ENCODE measurements around the gene CYYR1.

Gene CYYR1

GRCh38 chr21:26490771-26491170 is 82.3 kb downstream of the CYYR1 start:
- TF ChIP-seq CTCF (IDR thresholded peaks at IDR 0.05) = no peak

DNA sequence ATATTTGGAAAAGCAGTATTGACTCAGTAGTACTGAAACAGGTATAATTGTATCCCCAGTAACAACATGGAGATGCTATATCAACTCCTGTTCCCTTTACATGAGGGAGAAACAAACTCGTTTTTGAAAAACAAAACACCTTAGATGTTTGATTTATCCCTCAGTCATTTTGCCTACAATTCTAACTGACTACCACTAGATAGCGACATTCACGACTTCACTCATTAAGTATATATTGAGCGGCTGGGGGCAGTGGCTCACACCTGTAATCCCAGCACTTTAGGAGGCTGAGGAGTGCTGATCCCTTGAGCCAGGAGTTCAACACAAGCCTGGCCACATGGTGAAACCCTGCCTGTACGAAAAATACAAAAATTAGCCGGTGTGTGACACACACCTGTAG is 83.3 kb downstream of the CYYR1 start:
- peak; percentile 26; the same call in 1 of the 2 replicates for TF ChIP-seq CTCF (IDR thresholded peaks at IDR 0.05)

DNA sequence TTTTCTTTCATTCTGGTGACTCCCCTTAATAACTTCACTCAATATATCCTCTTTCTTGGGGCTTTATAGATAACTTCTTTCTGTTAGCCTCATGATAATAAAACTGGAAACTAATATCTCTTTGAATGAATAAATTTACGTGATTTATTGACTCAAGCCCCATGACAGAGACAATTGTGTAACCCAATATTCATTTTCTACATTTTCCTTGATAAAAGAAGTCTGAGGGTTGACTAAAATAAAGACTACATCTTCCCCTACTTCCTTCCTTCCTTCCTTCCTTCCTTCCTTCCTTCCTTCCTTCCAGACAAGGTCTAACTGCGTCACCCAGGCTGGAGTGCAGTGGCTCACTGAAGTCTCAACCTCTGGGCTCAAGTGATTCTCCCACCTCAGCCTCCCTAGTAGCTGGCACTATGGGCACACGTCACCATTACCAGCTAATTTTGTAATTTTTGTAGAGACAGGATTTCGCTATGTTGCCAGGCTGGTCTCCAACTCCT is 85.1 kb downstream of the CYYR1 start:
- TF ChIP-seq CTCF (IDR thresholded peaks at IDR 0.05) = no peak

GRCh38 chr21:26473471-26473870 is 99.6 kb downstream of the CYYR1 start:
- no peak for TF ChIP-seq CTCF (IDR thresholded peaks at IDR 0.05)

DNA sequence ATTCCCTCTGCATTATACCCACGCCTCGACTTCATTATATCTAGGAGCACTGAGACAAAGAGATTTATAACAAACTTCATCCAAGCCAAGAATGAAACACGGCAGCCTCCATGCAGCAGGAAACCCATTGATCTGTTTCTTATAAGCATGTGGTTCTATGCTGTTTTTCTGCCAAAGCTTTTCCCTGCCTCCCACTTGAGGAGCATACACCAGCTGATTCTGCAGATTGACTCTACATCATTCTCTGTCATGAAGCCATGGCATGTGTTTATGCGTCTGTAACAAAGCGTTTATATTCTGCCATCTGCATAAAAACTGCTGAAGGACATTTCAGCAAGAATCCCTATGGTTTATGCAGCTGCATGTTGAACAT is 102.0 kb downstream of the CYYR1 start:
- no peak for TF ChIP-seq CTCF (IDR thresholded peaks at IDR 0.05)

- TF ChIP-seq CTCF (IDR thresholded peaks at IDR 0.05) = no peak
These were observed 102.6 kb downstream of the CYYR1 start for GRCh38 chr21:26470351-26471098.

- no peak for TF ChIP-seq CTCF (IDR thresholded peaks at IDR 0.05)
These were observed 103.3 kb downstream of the CYYR1 start for GRCh38 chr21:26469789-26470188.
